Endothelial cell (in vitro differentiated cells): ENCODE measurements around the gene PAGR1. TPM values are rescaled to one million over a fixed set of nuclear protein-coding genes. Genes with fewer than 3 reads are reported as not detected.

Experiments used
- DNase-seq: peaks from one replicate; pipeline ENCODE4 v3.0.0; 2021; ENCODE audit warnings: low spot score
- H3K27ac Mint-ChIP-seq: one replicate; pipeline ENCODE4 v1.8.0; 2021; ENCODE audit warnings: mixed read lengths, inconsistent platforms; ENCODE audit not compliant: unreplicated experiment
- H3K27me3 Mint-ChIP-seq: one replicate; pipeline ENCODE4 v1.8.0; 2021; ENCODE audit warnings: mild to moderate bottlenecking, moderate library complexity, mixed read lengths, inconsistent platforms; ENCODE audit not compliant: unreplicated experiment
- H3K36me3 Mint-ChIP-seq: one replicate; pipeline ENCODE4 v1.8.0; 2021; ENCODE audit warnings: mild to moderate bottlenecking, low read depth, mixed read lengths, inconsistent platforms; ENCODE audit not compliant: unreplicated experiment
- H3K4me1 Mint-ChIP-seq: one replicate; pipeline ENCODE4 v1.8.0; 2021; ENCODE audit warnings: mild to moderate bottlenecking, mixed read lengths, inconsistent platforms; ENCODE audit not compliant: unreplicated experiment
- H3K4me3 Mint-ChIP-seq: one replicate; pipeline ENCODE4 v1.8.0; 2021; ENCODE audit warnings: mild to moderate bottlenecking, mixed read lengths, inconsistent platforms; ENCODE audit not compliant: unreplicated experiment
- H3K9me3 Mint-ChIP-seq: one replicate; pipeline ENCODE4 v1.8.0; 2021; ENCODE audit warnings: mixed read lengths, inconsistent platforms; ENCODE audit not compliant: unreplicated experiment
- total RNA-seq: library from RNA; stranded (reverse); fragmentation: NEBNext Ultra II Directional; extraction: Animal tissue kit (Norgen Biotek cat#: 25700); gene quantifications from one replicate; pipeline ENCODE4 v1.2.1, GENCODE V29; 2021; ENCODE audit not compliant: unreplicated experiment
- TF ChIP-seq, protein P1 (sequence below): fragments of 200-600 bp; sonication (generic); IDR thresholded peaks from one replicate; pipeline ENCODE4 v1.5.0; 2021; ENCODE audit warnings: antibody characterized with exemption; ENCODE audit not compliant: unreplicated experiment

Gene PAGR1
- total RNA-seq, 1 donor from 2014 or later: 38.6 TPM

- DNase-seq: no peak
- H3K4me3 Mint-ChIP-seq: no peak overlapping the region
- peaks cover 11% of the 10 kb centered on the region for H3K4me1 Mint-ChIP-seq
- no peak overlapping the region for H3K27ac Mint-ChIP-seq
- H3K9me3 Mint-ChIP-seq: no peaks in the 10 kb centered on the region
- H3K27me3 Mint-ChIP-seq: peaks cover 13% of the 10 kb centered on the region
- peaks cover 13% of the 10 kb centered on the region for H3K36me3 Mint-ChIP-seq
- TF ChIP-seq, protein P1, sequence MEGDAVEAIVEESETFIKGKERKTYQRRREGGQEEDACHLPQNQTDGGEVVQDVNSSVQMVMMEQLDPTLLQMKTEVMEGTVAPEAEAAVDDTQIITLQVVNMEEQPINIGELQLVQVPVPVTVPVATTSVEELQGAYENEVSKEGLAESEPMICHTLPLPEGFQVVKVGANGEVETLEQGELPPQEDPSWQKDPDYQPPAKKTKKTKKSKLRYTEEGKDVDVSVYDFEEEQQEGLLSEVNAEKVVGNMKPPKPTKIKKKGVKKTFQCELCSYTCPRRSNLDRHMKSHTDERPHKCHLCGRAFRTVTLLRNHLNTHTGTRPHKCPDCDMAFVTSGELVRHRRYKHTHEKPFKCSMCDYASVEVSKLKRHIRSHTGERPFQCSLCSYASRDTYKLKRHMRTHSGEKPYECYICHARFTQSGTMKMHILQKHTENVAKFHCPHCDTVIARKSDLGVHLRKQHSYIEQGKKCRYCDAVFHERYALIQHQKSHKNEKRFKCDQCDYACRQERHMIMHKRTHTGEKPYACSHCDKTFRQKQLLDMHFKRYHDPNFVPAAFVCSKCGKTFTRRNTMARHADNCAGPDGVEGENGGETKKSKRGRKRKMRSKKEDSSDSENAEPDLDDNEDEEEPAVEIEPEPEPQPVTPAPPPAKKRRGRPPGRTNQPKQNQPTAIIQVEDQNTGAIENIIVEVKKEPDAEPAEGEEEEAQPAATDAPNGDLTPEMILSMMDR: no peak
These were observed 13.5 kb upstream of the PAGR1 start for GRCh38 chr16:29802416-29802935.

DNA sequence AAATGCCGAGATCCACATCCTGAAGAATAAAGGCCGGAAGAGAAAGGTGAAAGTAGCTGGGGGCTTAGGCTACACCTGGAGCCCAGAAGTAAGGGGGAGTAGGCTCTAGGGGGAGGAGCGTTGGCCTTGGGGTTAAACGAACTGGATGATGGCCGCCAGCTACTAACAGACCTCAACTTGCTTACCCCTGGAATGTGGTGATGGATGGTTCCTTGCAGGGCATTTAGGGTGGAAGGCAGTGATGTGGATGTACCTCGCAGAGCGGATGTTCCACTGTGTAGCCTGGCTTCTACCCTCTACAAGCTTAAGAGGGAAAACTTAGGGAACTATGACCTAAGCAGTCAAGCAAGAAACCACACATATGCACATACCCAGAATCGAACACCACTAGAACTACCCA lies 11.9 kb upstream of the PAGR1 start:
- H3K36me3 Mint-ChIP-seq: peaks cover 14% of the 10 kb centered on the region
- no peak for DNase-seq
- peak overlapping the region; percentile 93 for H3K27ac Mint-ChIP-seq
- H3K4me3 Mint-ChIP-seq: peak overlapping the region; percentile 99
- TF ChIP-seq, protein P1: no peak
- H3K27me3 Mint-ChIP-seq: peaks cover 22% of the 10 kb centered on the region
- no peaks in the 10 kb centered on the region for H3K9me3 Mint-ChIP-seq
- H3K4me1 Mint-ChIP-seq: peaks cover 21% of the 10 kb centered on the region

DNA sequence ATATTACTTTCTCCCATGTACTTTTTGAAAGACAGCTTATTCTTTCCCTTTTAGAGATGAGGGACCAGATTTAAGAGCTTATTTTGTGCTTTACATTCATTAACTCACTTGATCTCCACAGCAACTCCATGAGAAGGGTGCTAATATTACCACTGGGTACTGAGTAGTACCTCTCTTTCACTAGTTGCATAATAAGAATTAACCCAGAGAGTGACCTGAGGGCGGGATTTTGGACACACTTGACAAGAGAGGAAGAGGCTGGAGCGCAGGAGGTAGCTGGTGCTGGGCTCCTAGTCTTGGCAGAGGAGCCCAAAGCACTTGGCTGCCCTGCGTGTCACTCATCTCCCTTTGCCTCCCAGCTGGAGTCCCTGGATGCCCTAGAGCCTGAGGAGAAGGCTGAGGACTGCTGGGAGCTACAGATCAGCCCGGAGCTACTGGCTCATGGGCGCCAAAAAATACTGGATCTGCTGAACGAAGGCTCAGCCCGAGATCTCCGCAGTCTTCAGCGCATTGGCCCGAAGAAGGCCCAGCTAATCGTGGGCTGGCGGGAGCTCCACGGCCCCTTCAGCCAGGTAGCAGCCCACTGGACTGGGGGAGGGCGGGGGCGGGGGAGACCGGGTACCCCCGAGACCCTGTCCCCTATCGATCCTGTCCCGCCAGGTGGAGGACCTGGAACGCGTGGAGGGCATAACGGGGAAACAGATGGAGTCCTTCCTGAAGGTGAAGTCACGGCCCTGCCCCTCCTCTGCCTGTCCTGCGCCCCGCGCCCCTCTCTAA lies 11.3 kb upstream of the PAGR1 start:
- Mint-ChIP-seq H3K4me1 (peaks cover 23% of the 10 kb centered on the region), H3K36me3 (peaks cover 14% of the 10 kb centered on the region), H3K9me3 (no peaks in the 10 kb centered on the region), H3K4me3 (peak overlapping the region; percentile 99), H3K27me3 (peaks cover 22% of the 10 kb centered on the region), H3K27ac (peak overlapping the region; percentile 99)
- TF ChIP-seq, protein P1: no peak
- no peak for DNase-seq

GRCh38 chr16:29805232-29806098 lies 10.5 kb upstream of the PAGR1 start:
- TF ChIP-seq, protein P1: no peak
- Mint-ChIP-seq H3K27me3 (peaks cover 22% of the 10 kb centered on the region), H3K4me3 (peak overlapping the region; percentile 99), H3K36me3 (peaks cover 14% of the 10 kb centered on the region), H3K9me3 (no peaks in the 10 kb centered on the region), H3K4me1 (peaks cover 29% of the 10 kb centered on the region), H3K27ac (peak overlapping the region; percentile 99)
- peak; percentile 98 for DNase-seq
